GM18526 (cell line): ENCODE results near the gene PRPSAP1.

Experiments
- POLR2A ChIP-seq: IDR thresholded peaks from 3 replicates; pipeline ENCODE4 v1.6.1; 2011; ENCODE audit not compliant: insufficient read length; ENCODE audit errors: extremely low read depth

Gene PRPSAP1

DNA sequence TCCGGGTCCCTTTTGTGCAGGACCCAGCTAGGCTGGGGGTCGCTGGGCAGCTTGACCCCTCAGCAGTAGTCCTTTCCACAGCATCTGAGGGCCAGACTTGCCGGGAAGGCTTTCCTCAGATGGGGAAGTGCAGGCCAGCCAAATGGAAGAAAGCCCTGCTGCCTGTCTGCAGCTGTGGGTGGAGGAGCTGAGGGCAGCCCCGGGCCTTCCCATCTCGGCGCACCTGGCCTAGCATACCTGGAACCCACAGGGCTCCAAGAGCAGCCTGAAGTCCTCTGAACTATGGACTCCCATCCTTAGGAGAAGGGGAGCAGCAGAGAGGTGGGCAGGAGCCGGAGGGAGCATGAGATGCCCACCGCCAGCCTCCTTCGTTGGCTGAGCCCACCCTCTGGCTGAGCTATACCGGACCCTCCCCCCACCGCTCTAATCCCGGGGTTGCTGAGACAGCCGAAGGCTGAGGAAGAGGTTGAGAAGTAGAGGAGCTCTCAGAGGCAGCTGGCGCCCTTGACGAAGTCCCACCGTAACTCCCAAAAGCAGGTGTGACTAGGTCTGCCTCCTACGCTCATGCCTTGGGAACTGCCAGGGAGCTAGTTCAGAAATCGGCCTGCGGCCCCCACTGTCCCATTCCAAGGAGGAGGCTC lies 75.3 kb downstream of the PRPSAP1 start:
- TF ChIP-seq POLR2A: no peak

DNA sequence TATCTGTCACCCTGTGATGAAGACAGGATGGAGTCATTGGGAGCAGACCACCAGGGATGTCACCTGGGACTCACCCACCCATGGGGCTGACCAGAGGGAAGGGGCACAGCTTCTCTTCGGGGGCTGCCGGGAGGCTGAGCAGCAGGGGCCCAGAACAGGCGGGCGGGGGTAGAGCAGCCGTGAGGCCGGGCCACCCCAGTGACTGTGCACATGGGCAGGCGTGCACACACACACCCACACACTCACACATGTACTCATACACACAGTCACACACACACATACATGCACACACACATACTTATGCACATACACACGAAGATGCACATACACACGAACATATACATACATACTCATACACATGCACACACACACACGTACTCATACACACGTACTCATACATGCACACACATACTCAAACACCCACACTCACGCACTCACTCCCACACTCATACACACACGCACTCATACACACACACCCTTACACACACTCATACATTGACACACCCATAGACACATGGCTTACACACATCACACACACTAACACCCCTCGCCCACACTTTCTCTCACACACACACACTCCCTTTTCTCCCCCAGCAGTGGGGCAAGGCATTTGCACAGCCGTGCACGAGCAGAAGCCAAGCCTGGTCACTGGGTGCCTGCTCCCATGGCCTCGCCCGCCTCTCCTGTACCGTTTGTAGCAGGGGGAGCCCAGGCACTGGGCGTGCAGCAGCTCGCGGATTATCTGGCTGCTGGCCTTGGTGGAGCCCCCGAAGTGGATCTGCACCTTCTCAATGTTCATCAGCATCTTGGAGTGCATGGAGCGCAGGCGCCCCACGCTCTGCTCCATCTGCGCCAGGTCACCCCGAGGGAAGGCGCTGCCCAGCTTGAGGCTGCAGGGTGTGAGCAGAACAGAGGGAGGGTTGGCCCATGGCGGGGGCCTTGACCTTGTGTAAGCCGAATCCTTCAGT lies 76.1 kb downstream of the PRPSAP1 start:
- TF ChIP-seq POLR2A: no peak

DNA sequence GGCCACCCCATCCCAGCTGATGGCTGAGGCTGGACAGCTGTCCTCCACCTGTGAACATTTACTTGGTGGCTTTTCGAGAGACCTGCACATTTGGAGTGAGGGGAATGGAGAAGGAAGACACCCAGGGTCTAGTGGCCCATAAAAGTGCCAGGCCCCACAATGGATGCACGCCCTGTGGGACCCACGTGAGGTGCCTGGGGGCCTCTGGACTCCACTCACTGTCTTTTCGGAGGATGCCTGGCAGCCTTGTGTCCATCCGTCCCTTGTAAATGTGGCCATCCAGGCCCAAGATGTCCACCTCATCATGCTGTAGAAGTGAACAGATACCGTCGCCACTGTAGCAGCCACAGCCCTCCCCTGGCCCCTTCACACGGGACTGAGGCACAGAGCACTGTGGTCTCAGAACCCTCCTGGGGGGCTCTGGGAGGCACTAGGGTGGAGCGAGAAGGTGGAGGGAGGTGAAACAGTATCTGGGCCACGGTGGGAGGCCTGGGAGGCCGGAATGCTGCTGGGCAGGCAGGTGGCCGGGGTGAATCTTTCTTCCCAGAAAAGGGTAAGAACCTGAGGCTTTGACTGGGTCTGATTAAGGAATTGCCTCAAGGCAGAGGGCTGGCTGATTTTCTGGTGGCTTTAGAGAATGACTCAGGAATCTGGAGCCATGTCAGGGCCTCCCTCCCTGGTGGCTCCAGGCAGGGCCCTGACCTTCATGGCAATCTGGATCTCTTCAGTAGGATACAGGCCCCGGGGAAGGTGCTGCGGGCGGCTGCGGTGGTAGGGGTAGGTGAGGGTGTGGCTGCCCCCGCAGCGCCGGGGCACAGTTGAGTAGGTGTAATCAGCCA lies 77.0 kb downstream of the PRPSAP1 start:
- TF ChIP-seq POLR2A: no peak

DNA sequence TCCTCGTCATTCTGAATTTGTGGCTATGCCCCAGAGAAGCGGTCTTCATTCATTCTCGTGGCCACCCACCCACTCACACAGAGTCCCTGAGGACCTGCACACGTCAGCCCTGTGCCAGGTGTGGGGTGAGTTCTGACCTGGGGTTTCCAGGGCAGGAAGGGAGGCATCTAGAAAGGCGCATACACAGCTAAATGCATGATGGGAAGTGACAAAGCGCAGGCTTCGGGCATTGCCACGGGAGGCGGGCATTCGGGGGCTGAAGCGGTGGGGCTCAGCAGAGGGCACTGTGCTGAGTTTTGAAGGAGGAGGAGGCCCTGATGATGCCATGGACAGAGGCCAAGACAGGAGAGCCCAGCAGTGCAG lies 77.7 kb downstream of the PRPSAP1 start:
- peak; percentile 10 for TF ChIP-seq POLR2A

DNA sequence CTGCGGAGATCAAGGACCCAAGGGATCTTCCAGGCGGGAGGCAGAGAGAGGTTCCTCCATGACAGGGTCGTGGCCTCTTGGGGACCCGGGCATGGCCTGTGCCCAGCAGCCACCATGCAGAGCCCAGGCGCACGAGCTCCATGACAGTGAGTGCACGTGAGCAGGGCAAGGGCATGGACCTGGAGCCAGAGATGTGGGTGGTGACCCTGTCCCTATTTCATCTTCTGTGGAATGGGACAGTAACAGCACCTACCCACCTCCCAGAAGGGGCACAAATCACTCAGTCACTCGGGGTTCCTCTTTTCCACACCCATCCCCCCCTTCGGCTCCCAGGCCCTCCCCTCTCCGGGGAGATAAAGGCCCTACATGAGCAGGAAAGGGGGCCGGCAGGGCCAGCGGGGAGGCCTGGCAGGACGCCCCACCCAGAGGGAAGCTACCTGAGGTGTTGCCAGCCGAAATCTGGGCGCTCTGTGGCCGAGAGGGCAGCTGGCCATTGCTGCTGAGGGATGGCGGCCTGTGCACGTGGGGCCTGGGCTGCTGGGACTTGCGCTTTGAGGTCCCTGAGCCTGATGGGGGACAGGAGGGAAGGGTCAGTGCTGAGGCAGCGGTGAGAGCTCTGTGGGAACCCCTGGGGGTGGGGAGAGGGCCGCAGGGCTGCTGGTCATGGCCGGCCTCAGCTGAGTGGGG lies 78.2 kb downstream of the PRPSAP1 start:
- TF ChIP-seq POLR2A: no peak

DNA sequence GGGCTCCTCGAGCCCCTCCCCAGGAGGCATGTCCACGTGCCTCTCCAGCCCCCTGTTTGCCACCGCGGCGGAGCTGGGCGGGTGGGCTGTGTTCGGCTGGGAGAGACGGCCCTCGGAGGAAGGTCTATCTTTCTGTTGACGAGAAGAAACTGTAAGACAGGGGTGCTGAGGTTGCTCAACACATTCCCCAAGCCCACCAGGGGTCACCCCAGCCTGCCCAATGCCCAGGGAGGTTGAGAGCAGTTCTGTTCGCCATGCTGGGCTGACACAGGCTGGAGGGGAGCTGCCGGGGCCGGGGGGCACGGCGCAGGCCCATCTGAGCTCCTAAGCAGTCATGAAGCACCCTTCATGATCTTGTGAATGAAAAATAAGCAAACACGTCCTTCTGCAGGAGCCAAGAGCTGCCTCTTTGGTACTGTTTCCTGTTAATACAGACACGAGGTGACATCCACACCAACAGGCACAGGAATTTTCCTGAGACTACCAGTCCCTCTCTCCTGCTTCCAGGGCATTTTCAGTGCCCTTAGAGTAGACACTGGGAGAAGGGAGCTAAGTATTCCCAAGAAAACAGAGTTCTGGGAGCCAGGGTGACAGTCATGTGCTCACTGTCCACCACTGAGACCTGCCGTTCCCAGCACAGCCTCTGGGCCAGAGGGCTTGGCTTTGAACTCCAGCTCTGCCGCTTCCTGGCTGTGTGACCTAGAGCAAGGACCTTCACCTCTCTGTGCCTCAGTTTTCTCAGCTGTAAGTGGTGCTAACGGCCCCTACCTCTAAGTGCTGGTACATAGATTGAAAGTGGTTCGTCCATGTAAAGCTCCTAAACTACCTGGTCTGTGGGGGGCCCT lies 79.4 kb downstream of the PRPSAP1 start:
- TF ChIP-seq POLR2A: no peak

DNA sequence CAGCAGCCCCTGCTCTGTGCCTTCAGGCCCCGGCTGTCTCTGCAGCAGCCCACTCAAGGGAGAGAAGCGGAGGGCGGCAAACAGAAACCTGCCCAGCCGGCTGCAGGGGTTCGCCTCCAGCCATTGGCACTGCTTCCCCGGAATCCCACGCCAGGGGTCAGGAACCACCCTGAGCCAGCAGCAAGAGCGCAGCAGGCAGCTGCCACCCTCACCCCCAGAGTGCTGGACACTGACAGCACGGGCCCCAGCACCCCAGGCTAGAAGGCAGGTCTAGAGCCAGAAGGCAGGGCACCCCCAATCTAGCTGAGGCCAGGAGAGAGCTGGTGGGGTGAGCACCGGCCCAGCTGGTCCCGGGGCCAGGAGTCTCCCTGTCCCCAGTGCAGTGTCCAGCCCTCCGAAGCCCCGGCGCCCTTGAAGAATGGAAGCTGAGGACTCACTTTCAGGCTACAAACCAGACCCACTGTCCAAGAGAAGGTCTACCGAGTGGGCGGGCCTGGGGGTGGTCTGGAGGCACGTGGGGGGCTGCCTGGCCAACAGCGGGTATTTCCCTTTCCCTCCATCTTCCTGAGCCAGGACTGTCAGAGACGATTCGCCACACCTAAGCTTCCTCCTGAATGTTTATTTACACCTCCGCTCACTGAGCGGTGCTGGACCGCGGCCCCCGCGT lies 80.1 kb downstream of the PRPSAP1 start:
- peak; percentile 12 for TF ChIP-seq POLR2A

DNA sequence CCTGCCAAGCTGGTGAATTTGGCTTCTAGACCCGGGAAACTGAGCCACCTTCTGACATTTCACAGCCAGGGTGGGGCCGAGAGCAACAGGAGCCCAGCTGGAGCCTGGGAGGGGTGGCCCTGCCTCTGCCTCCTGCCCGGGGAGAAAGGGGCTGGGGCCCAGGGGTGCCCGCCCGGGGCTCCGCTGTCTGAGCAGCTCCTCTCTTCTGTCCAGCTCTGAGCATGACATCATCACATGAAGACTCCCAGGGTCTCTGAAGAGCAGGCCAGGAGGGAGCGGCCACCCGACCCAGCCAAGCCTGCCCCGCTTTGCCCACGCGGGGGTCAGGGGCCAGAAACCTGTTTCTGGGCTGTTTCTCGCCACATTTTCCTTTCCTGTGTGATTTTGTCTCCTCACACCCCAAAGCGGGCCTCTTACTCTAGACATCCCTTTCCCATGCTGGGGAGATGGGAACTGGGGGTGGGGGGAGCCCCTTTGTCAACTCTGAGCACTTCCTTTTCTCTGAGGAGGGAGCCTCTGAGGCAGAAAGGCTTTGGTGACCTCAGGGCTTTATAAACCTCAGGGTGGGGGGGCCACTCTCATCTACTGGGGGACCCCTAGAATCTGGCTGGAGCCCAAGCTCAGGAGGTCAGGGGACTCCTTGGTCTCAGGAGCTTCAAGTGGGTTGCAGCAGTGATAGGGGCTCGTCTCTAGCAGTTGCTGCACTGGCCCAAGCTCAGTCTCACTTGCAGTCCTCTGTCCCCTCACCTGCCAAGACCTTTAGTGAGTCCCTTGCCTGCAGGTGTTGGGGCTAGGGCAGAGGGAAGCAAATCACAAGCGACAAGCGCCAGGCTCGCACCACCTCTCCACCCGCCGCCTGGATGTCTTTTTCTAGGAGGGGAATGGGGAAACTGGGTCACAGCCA lies 80.9 kb downstream of the PRPSAP1 start:
- no peak for TF ChIP-seq POLR2A

DNA sequence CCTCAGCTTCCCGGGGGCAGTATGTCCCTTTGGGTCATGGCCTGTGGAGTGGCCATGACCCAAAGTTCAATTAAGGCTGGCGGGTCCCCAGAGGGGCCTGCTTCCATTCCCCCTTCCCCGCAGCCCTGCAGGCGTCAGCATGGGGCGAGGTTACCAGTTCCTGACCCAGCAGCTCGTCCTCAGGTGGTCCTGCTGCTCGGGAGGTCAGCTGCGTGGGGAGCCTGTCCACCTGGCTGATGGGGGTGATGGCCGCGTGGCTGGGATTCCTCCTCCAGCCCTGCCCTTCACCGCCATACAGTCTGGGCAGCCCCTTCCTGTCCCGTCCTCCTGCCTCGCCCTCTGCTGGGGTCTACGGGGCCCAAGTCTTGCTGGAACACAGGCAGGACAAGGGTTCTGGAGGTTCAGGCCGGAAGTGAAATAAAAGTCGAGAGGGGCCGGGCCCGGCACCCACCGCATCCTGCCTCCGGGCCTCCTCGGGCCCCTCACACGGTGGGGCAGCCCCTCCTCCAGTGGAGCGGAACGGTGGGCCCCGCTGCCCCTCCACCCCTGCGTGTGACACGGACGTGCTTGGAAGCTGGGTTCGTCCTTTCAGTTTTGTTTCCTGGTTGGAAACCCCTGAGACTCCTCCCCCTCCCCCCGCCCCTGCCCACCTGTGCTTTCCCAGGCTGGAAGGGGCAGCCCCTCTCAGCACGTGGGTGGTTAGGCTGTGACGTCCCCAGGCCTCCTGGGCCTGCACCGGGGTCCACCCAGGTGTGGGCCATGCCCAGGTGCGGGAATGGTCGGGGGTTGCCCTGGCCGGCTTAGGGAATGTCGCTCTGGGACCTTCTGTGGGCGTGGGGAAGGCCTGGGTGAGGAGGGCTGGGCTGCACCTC lies 81.8 kb downstream of the PRPSAP1 start:
- peak; percentile 94 for TF ChIP-seq POLR2A

DNA sequence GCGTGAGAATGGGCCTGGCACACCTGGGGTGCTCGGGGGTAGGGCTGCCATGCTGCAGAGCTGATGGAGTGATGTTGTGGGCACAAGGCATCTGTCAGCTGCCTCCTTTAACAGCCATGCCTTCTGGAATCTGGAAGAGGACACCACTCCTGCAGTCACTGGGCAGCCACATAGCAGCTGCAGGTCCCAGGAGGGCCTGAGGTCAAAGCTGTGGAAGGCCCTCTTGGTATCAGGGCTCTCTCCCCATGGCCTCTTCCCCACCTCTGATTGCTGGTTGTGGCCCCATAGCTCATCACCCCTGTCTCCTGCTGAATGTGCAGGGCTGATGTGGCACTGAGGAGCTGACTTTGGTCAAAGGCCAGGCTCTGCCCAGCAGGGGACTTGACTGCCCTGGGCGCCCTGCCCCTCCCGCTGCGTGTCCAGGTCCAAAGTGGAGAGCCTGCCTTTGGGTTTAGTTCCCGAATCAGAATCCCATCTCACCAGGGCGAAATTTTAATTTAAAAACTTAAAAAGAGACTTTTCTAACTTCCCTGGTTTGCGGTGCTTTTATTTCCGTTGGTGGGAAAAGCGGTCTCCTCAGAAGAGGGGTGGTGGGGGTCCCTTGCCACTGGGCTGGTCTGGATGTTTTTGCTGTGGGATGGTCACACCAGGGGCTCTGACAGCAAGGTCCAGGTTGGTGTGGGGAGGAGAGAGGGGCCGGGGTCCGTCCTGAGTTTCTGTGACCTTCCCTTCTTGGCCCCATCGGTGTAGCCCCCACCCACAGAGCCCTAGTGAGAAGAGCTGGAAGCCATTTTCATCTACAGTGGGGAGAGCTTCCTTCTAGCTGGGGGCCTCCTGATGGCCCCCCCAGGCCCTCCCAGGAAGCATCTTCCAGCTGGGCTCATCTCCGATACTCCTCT lies 82.7 kb downstream of the PRPSAP1 start:
- peak; percentile 52 for TF ChIP-seq POLR2A

DNA sequence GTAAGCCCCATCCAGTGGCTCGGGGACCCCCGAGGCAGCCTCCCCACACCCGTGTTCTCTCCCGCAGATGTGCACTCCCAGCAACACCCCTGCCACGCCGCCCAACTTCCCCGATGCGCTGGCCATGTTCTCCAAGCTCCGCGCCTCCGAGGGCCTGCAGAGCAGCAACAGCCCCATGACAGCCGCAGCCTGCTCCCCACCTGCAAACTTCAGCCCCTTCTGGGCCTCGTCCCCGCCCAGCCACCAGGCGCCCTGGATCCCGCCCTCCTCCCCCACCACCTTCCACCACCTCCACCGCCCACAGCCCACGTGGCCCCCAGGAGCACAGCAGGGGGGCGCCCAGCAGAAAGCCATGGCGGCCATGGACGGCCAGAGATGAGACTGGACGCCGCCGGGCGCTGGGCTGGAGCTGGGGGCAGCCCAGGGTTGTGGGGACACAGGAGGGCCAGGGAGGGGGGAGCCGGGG lies 83.6 kb downstream of the PRPSAP1 start:
- no peak for TF ChIP-seq POLR2A
